ENCODE results near the gene MPC1L.
"Not testable (repeated sequence)": the region's sequence is repeated elsewhere in the genome, so short reads cannot be mapped to it uniquely, and the experiment has no call there.

The MPC1L gene

DNA sequence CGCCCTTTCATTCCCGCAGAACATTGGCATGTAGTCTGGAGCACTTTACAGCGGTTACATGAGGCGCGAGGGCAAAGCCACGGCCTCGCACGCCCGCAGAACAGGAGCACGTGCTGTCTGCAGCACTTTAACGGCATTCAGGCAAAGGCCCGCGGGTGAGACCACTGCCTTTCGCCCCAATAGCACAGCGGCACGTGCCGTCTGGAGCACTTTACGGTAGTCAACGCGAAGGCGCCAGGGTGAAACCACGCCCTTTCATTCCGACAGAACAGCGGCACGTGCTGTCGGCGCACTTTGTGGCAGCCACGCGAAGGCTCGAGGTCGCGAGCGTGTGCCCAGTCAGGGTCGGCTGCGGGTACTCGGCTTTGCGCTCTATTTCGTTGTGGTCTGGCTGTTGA is at the start of gene MPC1L:
Gene MPC1L (plus strand): TSS at position 290 of the 398 bp plus-strand sequence. CDS start 138 bp downstream, outside the sequence.
- no peak for DNase-seq (ENCODE audit: low read depth)

GRCh38 chrX:40573763-40574162 is 49.5 kb upstream of the MPC1L start:
- no peak for DNase-seq (ENCODE audit: low read depth)

- not testable (repeated sequence) for DNase-seq (ENCODE audit: low read depth)
These were observed 47.8 kb upstream of the MPC1L start for GRCh38 chrX:40575411-40575810.

DNA sequence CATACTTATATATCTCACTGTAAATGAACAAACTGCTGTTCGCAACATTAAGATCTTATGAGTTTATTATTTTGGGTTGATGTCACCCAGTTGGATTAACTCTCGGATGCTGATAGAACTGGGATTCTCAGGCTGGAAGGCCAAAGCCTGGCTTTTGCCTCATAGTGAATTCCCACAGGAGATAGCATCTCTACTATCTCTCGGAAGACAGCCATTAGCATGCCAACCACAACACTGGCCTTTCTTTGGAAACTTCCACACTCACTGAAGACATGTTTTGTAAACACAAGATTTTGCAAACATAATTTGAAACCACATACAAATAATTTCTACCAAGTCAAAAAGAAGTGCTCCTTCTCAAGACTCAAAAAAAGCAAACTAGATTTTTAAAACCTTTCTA is 46.9 kb upstream of the MPC1L start:
- no peak for DNase-seq (ENCODE audit: low read depth)

DNA sequence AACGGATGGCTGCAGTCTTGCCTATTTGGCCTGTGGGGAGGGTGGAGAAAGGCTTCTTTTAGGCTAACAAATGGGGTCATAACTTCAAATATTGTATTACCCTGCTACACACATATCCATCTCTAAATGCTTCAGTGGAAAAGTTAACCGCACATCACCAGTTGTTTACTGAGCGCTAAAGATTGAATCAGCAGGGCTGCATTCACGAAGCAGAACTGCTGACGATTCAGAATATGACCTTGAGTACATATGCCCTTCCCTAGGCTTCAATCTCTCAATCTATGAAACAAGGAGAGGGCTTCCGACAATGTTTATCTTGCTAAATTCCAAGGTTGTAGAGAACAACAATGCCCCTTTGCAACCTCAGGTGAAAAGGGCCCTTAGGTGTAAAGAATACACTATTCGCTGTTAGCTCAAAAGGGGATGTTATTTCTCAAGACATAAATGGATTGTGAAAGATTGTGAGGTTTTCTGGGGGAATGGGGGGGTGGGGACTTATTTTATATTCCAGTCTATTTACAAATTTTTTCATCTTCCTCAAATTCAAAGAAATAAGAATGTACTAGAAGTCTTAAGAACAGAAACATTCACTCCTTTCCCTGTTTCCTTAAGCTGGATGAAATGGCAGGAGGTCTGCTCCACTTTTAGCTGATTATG is 45.1 kb upstream of the MPC1L start:
- DNase-seq (ENCODE audit: low read depth), result no peak

DNA sequence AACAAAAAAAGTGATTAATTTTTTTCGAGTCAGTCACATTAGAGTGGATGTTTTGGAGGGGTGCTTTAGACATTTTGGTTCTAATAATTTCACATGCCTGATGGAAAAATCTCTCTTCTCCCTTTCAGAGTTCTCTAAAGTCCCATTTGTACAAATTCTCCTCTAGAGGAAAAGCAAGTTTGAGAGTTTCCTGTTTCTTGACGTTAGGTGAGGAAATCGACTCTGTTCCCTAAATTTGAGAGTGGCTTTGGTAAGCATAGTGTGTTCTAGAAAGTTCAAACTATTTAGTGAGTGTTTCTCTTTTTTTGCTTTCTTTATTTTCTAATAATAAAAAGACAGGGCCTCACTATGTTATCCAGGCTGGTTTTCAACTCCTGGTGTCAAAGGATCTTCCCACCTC is 44.1 kb upstream of the MPC1L start:
- DNase-seq (ENCODE audit: low read depth), result no peak

- no peak for DNase-seq (ENCODE audit: low read depth)
These were observed 43.2 kb upstream of the MPC1L start for GRCh38 chrX:40579900-40580536.

GRCh38 chrX:40580537-40581335 is 42.5 kb upstream of the MPC1L start, which contains the start of gene ATP6AP2:
TSS of gene ATP6AP2 (plus strand) at chrX:40580970. CDS start at chrX:40581066, 96 bp downstream.
- DNase-seq (ENCODE audit: low read depth), result peak; percentile 78

DNA sequence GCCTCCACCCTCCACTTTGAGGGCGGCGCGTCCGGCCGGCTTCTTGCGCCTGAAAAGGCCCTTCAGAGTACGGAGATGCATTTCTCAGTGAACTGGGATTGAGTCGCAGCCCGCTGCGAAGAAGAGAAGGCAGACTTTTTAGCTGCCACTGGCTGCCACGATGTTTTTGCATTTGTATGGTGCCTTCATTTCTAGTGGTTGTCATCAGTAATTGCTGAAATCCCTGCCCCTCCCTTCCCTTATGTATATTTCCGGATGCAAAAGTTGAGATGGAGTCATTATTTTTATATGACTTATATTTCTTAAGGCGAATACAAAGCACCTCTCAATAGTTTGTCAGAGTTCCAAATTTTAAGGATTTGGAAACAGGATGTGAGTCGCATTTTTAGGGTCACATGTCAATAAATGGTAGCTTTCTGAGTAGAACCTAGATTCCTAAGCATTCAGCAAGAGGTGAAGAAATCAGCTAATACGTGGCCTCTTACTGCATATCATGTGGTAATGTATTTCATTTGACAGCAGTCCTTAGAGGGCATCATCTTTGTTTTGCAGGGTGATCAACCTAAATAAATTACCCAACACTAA is 41.8 kb upstream of the MPC1L start:
- DNase-seq (ENCODE audit: low read depth), result no peak

DNA sequence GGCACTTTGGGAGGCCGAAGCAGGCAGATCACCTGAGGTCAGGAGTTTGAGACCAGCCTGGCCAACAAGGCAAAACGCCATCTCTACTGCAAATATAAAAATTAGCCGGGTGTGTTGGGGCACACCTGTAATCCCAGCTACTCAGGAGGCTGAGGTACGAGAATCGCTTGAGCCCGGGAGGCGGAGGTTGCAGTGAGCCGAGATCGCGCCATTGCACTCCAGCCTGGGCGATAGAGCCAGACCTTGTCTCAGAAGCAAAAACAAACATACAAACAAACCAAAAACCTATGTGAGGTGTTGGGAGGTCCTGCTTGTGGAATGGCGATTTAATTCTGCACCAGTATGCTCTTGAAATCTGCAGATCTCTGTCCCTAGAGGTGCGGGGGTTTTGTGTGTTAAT is 41.0 kb upstream of the MPC1L start:
- DNase-seq (ENCODE audit: low read depth), result not testable (repeated sequence)

GRCh38 chrX:40582811-40583210 is 40.4 kb upstream of the MPC1L start:
- DNase-seq (ENCODE audit: low read depth), result no peak

GRCh38 chrX:40587623-40588022 is 35.6 kb upstream of the MPC1L start:
- not testable (repeated sequence) for DNase-seq (ENCODE audit: low read depth)

DNA sequence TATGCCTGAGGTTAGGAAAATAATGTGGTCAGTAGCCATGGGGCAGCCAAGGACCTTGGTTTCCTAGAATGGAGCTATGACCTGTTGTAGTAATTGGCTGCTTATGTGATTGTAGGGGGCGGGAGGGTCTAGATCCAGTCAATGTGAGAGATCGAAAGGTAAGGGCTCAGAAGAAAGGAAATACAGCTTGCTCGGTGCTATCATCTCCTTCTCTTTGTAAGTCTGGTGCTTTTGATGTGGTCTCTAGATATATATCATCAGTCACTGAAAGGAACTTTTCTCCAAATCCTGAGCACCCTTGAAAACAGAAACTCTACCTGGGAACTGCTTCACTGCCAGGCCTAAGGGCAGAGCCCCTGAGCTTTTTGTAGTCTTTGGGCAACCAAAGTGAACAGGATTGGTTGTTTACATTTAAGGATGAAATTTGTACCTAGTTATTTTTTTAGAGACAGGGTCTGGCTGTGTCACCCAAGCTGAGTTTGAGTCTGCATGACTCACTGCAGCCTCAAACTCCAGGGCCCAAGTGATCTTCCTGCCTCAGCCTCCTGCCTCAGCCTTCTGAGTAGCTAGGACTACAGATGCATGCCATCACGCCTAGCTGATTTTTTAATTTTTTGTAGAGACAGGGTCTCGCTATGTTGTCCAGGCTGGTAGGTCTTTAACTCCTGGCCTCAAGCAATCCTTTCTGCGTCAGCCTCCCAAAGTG is 33.5 kb upstream of the MPC1L start:
- not testable (repeated sequence) for DNase-seq (ENCODE audit: low read depth)

- DNase-seq (ENCODE audit: low read depth), result no peak
These were observed 19.8 kb upstream of the MPC1L start for GRCh38 chrX:40603446-40603845.

GRCh38 chrX:40607381-40607780 is 15.8 kb upstream of the MPC1L start:
- no peak for DNase-seq (ENCODE audit: low read depth)

GRCh38 chrX:40612511-40612910 is 10.7 kb upstream of the MPC1L start:
- DNase-seq (ENCODE audit: low read depth), result no peak

GRCh38 chrX:40615976-40616375 is 7.3 kb upstream of the MPC1L start:
- no peak for DNase-seq (ENCODE audit: low read depth)

GRCh38 chrX:40617566-40617965 is 5.7 kb upstream of the MPC1L start:
- DNase-seq (ENCODE audit: low read depth), result no peak

- no peak for DNase-seq (ENCODE audit: low read depth)
These were observed 619 bp upstream of the MPC1L start for GRCh38 chrX:40622479-40623138.

DNA sequence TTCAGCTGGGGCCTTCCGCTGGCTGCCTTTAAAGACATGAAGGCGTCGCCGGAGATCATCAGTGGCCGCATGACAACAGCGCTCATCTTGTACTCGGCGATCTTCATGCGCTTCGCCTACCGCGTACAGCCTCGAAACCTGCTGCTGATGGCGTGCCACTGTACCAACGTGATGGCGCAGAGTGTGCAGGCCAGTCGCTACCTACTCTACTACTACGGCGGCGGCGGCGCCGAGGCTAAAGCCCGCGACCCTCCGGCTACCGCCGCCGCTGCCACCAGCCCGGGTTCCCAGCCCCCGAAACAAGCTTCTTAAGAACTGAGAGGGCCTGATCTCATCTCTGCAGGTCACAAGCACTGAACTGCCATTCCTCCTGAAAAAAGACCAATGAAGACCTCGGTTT is 437 bp downstream of the MPC1L start:
- DNase-seq (ENCODE audit: low read depth), result no peak

- no peak for DNase-seq (ENCODE audit: low read depth)
These were observed 2.1 kb downstream of the MPC1L start for GRCh38 chrX:40625294-40625693.

Data from stimulated activated CD8-positive, alpha-beta memory T cell treated with anti-CD3 and anti-CD28 coated beads, Interleukin-4, amount 100 ng/mL, for 24 hours (primary cell).